Measurements from ENCODE around the gene SAPCD2.
A peak's percentile ranks its signal among the peaks of the same experiment; 100 is the strongest.

- TF ChIP-seq CTCF (conservative IDR thresholded peaks at IDR 0.05 in 1 of 2, IDR thresholded peaks at IDR 0.05 in 1 of 2; ENCODE audit: extremely low read depth in 1 of 2, insufficient read depth in 1 of 2, low read depth in 1 of 2, low read length in 2 of 2) = peak in 1 of 2 donors; percentile 28
- no peak for TF ChIP-seq EZH2 (IDR thresholded peaks at IDR 0.05; ENCODE audit: borderline replicate concordance, low read length)
These were observed 44.8 kb downstream of the SAPCD2 start for GRCh38 chr9:137025517-137025966.

Measured in mammary epithelial cell (primary cell).